Left renal pelvis (tissue), 4 donors: ENCODE data around the gene LBX1. TPM values are rescaled to one million over a fixed set of nuclear protein-coding genes. Genes with fewer than 3 reads are reported as not detected.

ENCODE experiments used
- DNase-seq, 4 donors: peaks; one replicate each; pipeline ENCODE4 v3.0.0-alpha.2; 2013; ENCODE audit warnings: low read depth in 4 of 4, low spot score in 3 of 4
- polyA plus RNA-seq, 4 donors: library from polyadenylated mRNA; unstranded; fragments of 120-200 nt; gene quantifications; one replicate each; pipeline ENCODE4 v1.2.1, GENCODE V29; 2013; ENCODE audit not compliant: insufficient read length in 4 of 4

The LBX1 gene
- polyA plus RNA-seq, 4 donors, result not detected

DNA sequence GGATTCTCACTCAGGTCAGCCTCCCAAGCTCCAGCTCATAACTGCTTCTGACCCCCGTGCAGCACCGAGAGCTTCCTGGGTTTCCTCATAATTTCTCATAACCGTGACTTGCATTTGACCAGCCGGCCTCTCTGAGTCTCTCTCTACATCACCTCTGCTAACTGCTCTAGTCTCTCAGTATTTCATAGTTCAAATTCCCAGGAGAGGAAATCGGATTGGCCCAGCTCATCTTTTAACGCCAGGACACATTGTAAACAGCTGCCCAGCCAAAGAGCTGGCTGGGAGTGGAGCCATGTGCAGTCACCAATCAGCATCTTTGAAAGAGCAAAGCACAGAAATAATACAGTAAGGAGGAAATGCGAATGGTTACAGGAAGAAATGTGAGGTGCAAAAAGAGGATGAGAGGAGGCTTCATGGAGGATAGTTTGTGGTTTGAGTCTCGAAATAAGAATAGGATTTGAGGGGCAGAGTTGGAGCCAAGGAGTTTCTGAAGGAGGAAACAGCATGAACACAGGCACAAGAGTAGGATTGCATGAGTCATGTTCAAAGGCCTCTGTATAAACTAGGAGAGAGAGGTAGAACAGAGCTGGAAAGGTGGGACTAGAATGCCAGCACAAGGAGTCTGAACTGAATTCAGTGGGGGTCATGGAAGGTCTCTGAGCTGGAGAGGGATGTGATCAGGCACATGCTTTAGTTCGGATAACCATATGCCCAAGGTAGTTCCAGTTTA, 15.2 kb upstream of the LBX1 start:
- no peak for DNase-seq

- no peak for DNase-seq
Observed at GRCh38 chr10:101241840-101242707, 12.8 kb upstream of the LBX1 start.

DNA sequence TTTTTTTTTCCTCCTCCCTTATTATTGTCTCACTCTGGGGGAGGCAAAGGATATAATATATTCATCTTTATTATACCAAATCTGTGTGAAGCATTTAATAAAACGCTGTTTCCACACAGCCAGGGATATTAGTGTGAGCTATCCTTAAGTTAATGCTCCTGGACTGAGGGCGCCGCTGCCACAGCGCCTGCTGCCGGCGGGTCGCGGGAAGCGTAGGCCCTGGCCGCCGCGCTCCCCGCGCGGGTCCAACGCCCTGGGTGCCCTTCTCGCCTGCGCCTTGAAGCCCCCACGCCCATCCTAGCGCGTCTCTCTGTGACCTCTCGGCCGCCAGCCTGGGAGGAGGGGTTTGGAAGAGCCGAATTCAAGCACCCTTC, 9.5 kb upstream of the LBX1 start:
- no peak for DNase-seq

GRCh38 chr10:101237982-101238731, 8.9 kb upstream of the LBX1 start:
- no peak for DNase-seq

- DNase-seq, result no peak
Observed at GRCh38 chr10:101237081-101237981, 8.1 kb upstream of the LBX1 start.

- DNase-seq, result no peak
Observed at GRCh38 chr10:101236376-101237080, 7.3 kb upstream of the LBX1 start.

GRCh38 chr10:101235766-101236165, 6.5 kb upstream of the LBX1 start:
- no peak for DNase-seq

DNA sequence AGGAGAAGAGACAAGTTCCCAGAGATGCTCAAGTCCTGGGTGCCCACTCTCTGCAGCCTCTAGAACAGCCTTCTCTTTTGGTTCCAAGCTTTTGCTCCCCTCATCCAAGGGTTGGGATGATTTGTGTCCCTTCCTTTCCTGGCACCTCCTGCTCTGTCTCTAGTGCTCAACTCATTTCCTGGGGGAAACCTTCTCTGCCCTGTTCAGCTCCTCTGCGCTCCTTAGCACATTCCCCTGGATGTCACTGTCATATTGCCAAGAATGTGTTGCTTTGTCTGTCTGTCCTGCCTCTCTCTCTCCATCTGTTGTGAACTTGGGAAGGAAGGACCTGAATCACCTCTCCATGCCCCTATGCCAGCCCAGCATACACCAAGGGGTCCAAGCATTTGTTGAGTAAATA, 5.1 kb upstream of the LBX1 start:
- DNase-seq, result no peak

DNA sequence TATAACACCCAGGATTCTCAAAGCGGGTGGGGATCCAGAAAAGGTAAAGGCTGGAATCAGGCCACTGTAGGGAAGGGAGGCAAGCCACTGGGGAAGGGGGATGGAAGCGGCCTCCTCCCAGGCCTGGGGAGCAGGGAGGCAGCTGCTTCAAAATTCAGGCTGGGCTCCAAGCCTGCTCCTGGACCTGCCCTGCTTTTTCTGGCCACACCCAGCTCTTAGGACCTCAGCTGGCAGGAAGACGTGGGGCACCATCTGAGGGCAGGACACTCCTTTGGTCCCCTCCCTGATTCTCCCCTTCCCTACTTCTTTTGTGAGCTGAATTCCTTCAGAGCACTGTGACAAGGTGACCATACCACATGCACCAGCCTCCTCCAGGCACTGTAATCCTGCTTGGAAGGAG, 4.6 kb upstream of the LBX1 start:
- DNase-seq, result no peak

DNA sequence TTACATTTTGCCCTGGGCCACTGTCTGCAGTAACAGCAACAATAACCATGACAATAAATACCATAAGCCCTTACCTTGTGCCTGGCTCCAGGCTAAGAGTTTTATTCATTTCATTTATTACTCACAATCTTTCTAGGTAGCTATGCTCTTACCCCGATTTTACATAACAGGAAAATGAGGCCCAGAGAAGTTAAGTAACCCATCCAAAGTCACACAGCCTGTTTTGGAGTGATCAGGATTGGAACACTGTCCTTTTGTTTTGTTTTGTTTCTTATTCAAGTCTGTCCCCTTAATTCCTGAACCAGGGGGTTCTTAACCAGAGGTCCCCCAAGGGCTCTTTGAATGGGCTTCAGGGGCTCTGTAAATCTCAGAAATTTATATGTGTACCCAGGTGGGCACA, 4.2 kb upstream of the LBX1 start:
- no peak for DNase-seq

DNA sequence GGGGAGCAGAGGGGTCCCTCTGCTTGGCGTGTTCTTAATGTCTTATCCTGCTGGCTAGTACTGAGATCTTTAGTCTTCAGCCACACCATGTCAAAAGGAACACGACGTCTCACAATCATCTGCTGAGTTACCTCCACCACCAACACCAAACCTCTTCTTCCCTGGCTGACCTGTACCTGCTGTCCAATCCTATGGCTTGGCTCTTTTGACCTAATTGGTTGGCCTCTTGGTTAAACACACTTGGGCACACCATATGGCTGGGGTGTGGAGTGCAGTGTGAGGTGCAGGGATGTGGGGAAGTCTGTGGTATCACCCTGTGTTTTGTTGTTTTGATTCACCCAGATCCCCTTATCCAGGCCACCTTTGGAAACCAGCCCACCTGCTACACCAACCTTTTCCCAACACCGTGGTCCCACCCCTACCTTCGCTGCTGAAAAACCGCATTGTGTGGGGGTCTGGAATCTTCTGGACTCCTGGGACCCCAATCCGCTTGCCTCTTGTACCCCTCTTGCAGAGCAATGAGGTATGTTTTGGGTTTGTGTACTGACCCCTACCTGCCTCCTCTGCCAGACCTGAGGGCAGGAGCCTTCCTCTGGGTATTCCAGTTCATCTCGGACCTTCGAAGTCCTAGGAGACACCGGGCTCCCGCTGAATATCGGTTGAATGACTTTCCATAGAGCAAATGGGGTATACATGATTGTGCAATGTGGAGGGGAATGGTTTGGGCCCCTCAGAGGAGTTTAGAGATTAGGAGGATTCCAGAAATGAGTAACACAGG, 2.8 kb upstream of the LBX1 start:
- DNase-seq, result no peak

- no peak for DNase-seq
Observed at GRCh38 chr10:101231092-101231491, 1.8 kb upstream of the LBX1 start.

DNA sequence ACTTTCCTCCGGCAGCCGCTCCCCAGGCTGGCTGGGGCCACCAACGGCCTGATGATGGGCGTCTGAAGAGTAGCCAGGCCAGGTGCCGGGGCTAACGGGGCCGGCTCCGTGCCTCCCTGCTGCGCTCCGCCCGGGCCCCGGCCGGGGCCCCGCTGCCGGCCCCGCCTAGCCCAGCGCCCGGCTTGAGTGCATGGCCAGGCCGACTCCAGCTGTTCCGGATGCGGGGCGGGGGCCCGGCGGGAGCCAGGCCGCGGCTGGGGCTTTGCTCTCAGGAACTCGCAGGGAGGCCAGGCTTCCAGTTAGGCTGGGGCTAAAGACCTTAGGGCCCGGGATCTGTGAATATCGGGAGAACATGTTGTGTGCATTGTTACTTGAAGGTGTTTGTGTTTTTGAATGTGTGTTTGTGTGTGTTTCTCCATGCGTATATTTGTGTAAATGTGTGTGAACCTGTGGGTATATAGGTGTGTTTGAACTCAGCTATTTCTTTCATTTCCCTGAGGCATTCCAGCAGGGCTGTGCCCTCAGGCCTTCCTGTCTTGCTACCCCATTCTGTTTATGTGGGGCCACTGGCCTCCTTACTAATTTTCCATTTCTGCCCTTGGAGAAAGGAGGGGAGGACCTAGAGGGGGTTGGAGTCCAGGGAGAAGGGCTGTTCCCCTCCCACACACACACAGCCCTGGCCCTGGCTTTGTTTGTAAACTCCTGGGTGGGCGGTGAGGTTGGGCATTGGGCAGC, 1.1 kb upstream of the LBX1 start:
- DNase-seq, result no peak

DNA sequence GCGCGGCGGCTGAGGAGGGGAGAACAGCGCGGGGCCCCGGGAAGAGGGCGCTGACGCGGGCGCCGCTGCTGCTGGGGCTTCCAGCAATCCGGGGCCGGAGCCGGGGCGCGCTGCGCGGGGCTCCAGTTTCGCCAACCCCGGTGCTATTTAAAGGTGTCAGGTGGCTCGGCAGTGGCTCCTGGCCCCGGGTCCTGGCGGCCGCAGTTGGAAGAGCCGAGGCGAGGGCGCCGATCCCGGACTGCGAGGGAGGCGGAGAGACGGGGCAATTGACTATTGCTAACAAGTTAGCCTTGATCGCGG, 347 bp downstream of the LBX1 start:
- no peak for DNase-seq

DNA sequence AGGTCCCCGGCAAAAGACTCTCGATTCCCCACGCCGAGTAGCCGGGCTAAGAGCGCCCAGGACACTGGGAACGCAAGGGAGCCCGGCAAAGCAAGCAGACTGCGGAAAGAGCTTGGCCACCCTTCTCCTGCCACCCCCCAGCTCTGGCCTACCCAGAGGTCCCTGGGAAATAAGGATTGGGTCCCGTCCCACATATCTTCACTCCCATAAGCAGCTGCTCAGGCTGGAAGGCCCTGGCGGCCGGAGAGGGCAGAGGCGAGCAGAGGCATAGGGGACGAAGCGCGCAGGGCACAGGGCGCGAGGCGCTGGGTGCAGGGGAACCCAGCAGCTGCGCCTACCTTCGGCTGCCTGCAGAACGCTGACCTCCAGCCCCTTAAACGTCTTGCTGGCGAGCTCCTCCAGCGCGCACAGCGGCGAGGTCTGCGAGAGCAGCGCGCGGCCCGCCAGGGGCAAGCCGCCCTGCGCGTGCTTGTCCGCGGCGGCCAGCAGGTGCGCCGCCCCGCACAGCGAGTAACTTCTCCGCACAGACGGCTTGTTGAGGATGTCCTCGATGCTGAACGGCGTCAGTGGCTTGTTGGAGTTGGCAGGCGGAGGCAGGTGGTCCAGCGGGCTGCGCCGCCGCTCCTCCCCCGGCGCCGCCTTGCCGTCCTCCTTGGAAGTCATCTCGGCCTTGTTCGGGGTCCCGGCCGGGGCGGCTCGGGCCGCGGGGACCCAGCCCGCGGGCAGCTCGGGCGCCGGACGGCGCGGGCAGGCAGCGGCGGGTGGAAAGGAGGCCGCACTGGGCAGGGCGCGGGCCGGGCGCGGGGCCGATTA, 904 bp downstream of the LBX1 start:
- no peak for DNase-seq

DNA sequence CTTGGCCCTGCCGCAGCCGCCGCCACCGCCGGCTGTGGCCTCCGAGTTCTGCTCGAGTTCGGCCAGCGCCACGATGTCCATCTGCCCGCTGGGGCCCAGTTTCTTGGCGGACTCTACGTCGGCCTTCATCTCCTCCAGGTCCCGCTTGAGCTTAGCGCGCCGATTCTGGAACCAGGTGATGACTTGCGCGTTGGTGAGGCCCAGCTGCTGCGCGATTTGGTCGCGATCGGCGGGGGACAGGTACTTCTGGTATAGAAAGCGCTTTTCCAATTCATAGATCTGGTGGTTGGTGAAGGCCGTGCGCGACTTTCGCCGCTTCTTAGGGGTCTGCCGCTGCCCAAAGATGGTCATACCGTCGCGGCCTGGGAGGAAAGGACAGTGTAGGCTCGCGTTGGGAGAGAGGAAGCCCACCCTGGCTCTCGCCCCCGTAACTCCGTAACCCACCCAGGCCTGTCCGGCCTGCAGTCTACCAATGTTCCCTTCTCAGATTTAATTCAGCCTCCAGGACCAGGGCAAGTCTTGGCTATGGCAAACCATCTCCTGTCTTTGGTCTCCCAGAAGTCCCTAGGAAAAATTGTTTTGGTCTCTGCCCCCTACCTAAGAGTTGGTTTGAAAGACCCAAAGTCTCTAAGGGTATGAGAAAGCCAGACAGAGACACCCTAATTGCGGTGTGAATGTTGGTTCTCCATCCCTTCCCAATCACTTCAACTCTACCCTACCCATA, 1.7 kb downstream of the LBX1 start:
- no peak for DNase-seq
